Liver (tissue), 3 donors: ENCODE data around the gene NANOS1.

Experiments
- CTCF ChIP-seq: fragments of 150-350 bp; IDR thresholded peaks from 2 replicates; pipeline ENCODE4 v1.5.1; 2017; ENCODE audit warnings: improper control_type of control experiment, low read depth, low read length; ENCODE audit not compliant: missing input control
- EGR1 ChIP-seq, 2 donors: IDR thresholded peaks; 2 replicates each; pipeline ENCODE4 v1.6.1; 2016 to 2018; ENCODE audit warnings: antibody characterized with exemption in 2 of 2, low read depth in 2 of 2
- GABPA ChIP-seq, 2 donors: IDR thresholded peaks in 1 of 2; conservative IDR thresholded peaks in 1 of 2; 2 replicates each; pipeline ENCODE4 v1.6.1; 2016; ENCODE audit warnings: antibody characterized with exemption in 2 of 2, mild to moderate bottlenecking in 1 of 2, moderate library complexity in 1 of 2
- JUND ChIP-seq, 2 donors: IDR thresholded peaks; 2 replicates each; pipeline ENCODE4 v1.6.1; 2016; ENCODE audit warnings: antibody characterized with exemption in 2 of 2
- MAX ChIP-seq: IDR thresholded peaks from 2 replicates; pipeline ENCODE4 v1.6.1; 2016; ENCODE audit warnings: antibody characterized with exemption
- NR2F2 ChIP-seq: IDR thresholded peaks from 2 replicates; pipeline ENCODE4 v1.6.1; 2016; ENCODE audit warnings: antibody characterized with exemption
- REST ChIP-seq: IDR thresholded peaks from 2 replicates; pipeline ENCODE4 v1.6.1; 2016; ENCODE audit warnings: antibody characterized with exemption, mild to moderate bottlenecking
- SP1 ChIP-seq: IDR thresholded peaks from 2 replicates; pipeline ENCODE4 v1.6.1; 2018; ENCODE audit warnings: antibody characterized with exemption, mild to moderate bottlenecking
- TAF1 ChIP-seq: conservative IDR thresholded peaks from 2 replicates; pipeline ENCODE4 v1.6.1; 2016; ENCODE audit warnings: antibody characterized with exemption, mild to moderate bottlenecking
- YY1 ChIP-seq: IDR thresholded peaks from 2 replicates; pipeline ENCODE4 v1.6.1; 2016; ENCODE audit warnings: antibody characterized with exemption, mild to moderate bottlenecking
- donor health status: healthy.
- donor health status: healthy.

- no peak for TF ChIP-seq JUND (IDR thresholded peaks at IDR 0.05)
- TF ChIP-seq CTCF: no peak
- no peak for TF ChIP-seq TAF1
- TF ChIP-seq MAX: no peak
- TF ChIP-seq REST: no peak
- TF ChIP-seq EGR1 (IDR thresholded peaks at IDR 0.05; ENCODE audit: low read depth in 2 of 2): no peak
- TF ChIP-seq YY1: no peak
- TF ChIP-seq GABPA (IDR thresholded peaks at IDR 0.05 in 1 of 2, conservative IDR thresholded peaks at IDR 0.05 in 1 of 2): no peak
- TF ChIP-seq NR2F2: no peak
- no peak for TF ChIP-seq SP1
Observed at GRCh38 chr10:118990326-118990725, 39.2 kb upstream of the NANOS1 start.
